Measurements from ENCODE around the gene CTXN1. TPM values are rescaled to one million over a fixed set of nuclear protein-coding genes. Genes with fewer than 3 reads are reported as not detected.
"Not testable (repeated sequence)": the region's sequence is repeated elsewhere in the genome, so short reads cannot be mapped to it uniquely, and the experiment has no call there.

Gene CTXN1
- total RNA-seq, 1 experiment from 2014 or later, result 7.0 TPM

GRCh38 chr19:7947939-7948338 lies 22.0 kb upstream of the CTXN1 start:
- DNase-seq (ENCODE audit: low read depth), result peak; percentile 27

GRCh38 chr19:7944177-7944761 lies 18.3 kb upstream of the CTXN1 start:
- DNase-seq (ENCODE audit: low read depth), result peak; percentile 81

- DNase-seq (ENCODE audit: low read depth), result peak; percentile 99
These were observed 17.7 kb upstream of the CTXN1 start, which contains the start of gene TIMM44 for GRCh38 chr19:7943444-7944176. Gene TIMM44 (minus strand): TSS chr19:7943666. CDS start chr19:7943651, 15 bp downstream.

GRCh38 chr19:7942981-7943443 lies 17.1 kb upstream of the CTXN1 start:
- no peak for DNase-seq (ENCODE audit: low read depth)

DNA sequence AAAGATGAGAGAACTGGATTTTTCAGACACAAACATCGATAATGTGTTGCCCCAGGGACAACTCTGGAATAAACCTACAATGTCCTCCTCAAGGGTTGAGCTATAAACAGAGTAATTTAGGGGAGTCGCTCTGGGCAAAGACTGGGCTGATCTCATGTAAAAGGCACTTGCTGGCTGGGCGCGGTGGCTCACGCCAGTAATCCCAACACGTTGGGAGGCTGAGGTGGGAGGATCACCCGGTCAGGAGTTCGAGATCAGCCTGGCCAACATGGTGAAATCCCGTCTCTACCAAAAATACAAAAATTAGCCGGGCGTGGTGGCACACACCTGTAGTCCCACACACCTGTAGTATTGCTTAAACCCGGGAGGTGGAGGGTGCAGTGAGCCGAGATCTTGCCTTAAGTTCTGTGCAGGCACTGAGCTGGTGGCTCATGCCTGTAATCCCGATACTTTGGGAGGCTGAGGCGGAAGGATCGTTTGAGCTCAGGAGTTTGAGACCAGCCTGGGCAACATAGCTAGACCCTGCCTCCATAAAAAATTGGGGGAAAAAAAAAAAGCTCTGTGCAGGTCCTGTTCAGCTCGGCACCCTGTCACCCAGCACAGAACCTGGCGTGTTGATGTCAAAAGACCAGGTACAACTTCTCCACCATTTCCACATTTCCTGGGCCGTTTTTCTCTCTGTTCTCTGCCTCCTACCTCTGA lies 16.1 kb upstream of the CTXN1 start:
- no peak for DNase-seq (ENCODE audit: low read depth)

DNA sequence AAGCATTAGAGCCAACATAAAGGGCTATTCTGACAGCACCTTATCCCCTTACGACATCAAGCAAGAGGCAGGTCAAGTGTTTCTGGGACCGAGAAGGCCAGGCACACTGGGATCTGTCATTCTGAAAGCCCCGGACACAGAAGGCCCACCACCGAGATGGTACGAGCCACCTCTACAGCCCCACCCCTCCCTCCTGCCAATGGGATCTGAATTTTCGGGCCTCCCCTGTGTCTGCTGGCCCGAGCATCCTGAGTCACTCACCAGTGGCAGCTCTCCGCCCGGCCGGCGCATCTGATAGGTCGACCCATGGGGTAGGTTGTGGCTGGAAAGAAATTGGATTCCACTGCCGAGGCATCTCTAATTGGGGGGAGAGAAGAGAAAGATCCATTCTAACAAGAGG lies 14.9 kb upstream of the CTXN1 start:
- DNase-seq (ENCODE audit: low read depth), result no peak

- no peak for DNase-seq (ENCODE audit: low read depth)
These were observed 8.8 kb upstream of the CTXN1 start for GRCh38 chr19:7934766-7935165.

- DNase-seq (ENCODE audit: low read depth), result no peak
These were observed 8.1 kb upstream of the CTXN1 start for GRCh38 chr19:7933828-7934725.

- DNase-seq (ENCODE audit: low read depth), result no peak
These were observed 7.5 kb upstream of the CTXN1 start for GRCh38 chr19:7933411-7933810.

DNA sequence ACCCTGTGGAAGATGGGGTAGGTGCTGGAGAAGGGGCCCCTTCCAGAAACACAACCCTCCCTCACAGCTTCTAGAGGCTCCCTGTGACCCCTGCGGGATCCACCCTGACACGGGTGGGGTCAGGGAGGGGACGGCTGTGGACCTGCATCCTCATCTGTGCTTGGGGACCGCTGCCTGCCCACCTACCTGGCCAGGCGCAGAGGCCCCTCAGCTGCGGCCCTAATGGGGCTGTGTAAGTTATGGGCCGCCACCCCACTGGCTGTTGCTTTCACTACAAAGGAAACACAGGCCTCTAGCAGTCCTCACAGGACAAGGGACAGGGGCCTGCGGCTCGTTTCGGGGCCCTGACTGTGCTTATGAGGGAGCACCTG lies 7.0 kb upstream of the CTXN1 start:
- no peak for DNase-seq (ENCODE audit: low read depth)

DNA sequence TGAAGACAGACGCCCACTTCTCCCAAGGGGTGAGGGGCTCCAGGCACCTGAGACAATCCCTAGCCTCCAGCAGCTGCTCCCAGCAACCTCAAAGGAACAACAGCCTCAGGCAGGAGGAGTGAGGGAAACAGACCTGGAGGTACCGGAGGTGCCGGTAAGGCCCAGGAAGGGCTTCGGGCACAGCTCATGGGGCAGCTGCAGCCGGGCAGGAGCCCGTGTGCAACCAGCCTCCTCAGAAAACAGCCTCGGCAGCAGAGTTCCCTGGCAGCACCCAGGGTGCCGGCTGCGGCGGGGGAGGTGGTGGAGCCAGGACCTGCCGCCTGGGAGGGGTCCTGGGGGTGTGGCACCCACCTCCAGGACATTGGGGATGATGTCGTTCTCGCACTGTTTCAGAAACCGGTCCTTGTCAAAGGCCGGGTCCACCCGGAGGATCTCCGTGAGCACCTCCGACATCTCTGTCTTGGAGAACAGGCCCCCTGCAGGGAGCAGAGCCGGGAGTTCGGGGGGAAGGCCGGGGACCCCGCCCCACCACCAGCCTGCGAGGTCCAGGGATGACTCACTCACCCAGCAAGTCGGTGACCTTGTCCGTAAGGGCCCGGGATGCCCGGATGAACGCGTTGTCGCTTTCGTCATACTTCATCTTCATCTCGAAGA lies 6.5 kb upstream of the CTXN1 start:
- DNase-seq (ENCODE audit: low read depth), result no peak

GRCh38 chr19:7931221-7932061 lies 5.5 kb upstream of the CTXN1 start:
- no peak for DNase-seq (ENCODE audit: low read depth)

DNA sequence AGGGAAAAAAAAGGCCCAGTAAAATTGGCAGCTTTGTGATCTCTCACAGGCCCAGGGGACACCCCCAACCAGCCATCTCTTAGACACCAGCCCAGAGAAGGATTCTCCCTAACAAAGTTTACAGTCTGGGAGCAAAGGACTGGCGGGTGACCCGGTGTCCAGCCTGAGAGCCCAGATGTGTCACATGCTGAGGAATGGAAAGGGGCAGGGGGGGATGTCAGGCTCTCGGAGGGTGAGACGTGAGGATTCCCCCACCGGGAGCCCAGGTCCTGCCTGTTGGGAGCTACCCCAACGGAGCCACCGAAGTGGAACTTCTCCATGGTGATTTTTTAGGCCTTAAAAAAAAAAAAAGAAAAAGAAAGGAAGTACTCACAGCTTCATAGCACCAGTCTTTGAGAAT lies 4.8 kb upstream of the CTXN1 start:
- no peak for DNase-seq (ENCODE audit: low read depth)

- DNase-seq (ENCODE audit: low read depth), result not testable (repeated sequence)
These were observed 4.1 kb upstream of the CTXN1 start for GRCh38 chr19:7930030-7930429.

DNA sequence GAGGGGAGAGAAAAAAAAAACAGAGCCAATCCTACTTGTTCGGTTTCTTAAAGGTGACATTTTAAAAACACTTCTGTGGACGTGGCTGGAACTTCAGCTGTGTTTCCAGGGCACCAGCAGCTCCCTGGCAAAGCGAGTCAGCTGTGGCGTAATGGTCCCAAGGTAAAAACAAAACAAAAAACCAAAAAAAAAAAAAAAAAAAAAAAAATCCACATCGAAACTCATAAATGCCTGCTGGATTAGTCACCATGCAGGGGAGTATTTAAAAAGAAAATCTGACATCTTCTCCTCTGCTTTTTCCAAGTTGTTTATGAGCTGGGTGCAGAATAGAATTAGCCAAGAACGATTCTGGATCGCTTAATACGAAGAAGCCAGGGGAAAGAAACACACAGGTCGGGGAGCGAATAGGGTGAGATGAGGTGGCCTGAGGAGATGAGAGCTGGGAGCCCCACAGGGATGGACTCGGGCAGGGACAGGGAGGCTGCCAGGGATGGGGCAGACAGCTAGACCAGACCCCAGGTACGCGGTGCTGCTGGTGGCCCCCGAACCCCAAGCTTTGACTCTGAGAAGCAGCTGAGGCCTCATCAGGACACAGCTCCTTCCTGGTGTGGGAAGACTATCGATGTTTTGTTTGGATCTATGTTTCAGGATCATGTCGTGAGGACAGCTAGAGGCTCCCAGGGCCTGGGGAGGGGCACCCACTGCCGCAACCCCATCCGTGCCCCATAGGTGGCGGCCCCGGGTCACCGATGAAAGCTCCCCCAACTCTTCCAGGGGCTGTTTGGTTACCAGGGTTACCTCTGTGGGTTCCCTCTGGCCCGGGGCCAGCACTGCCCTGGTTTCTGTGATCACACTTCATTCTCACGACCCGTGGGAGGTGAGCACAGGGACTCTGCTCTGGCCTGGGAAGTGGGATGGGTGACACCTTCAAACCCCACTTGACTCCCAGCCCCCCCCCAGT lies 3.1 kb upstream of the CTXN1 start:
- DNase-seq (ENCODE audit: low read depth), result peak; percentile 82

- DNase-seq (ENCODE audit: low read depth), result no peak
These were observed 2.4 kb upstream of the CTXN1 start for GRCh38 chr19:7928334-7928706.

GRCh38 chr19:7927605-7928333 lies 1.8 kb upstream of the CTXN1 start:
- no peak for DNase-seq (ENCODE audit: low read depth)
